ENCODE data around the gene ZNF586.
"Not testable (repeated sequence)": the region's sequence is repeated elsewhere in the genome, so short reads cannot be mapped to it uniquely, and the experiment has no call there.

ZNF586 gene

GRCh38 chr19:57769345-57770131 is at the start of gene ZNF586:
Gene ZNF586 (plus strand): TSS chr19:57769676. CDS start chr19:57769843, 167 bp downstream.
- DNase-seq: peak; percentile 77

GRCh38 chr19:57719901-57720519 is 49.5 kb upstream of the ZNF586 start:
- no peak for DNase-seq

- no peak for DNase-seq
Measured at GRCh38 chr19:57720878-57721277, 48.6 kb upstream of the ZNF586 start.

GRCh38 chr19:57738320-57738719 is 31.2 kb upstream of the ZNF586 start:
- peak; percentile 32 for DNase-seq

- DNase-seq: not testable (repeated sequence)
Measured at GRCh38 chr19:57738770-57739169, 30.7 kb upstream of the ZNF586 start.

- DNase-seq: peak; percentile 68
Measured at GRCh38 chr19:57746580-57747471, 22.6 kb upstream of the ZNF586 start, which contains the start of gene ZNF776. Gene ZNF776 (plus strand): TSS chr19:57746815. CDS start chr19:57747059, 244 bp downstream.

- DNase-seq: no peak
Measured at GRCh38 chr19:57747472-57747807, 22.0 kb upstream of the ZNF586 start.

- DNase-seq: no peak
Measured at GRCh38 chr19:57748029-57748428, 21.4 kb upstream of the ZNF586 start.

- no peak for DNase-seq
Measured at GRCh38 chr19:57754091-57754673, 15.3 kb upstream of the ZNF586 start.

GRCh38 chr19:57755031-57755430 is 14.4 kb upstream of the ZNF586 start:
- DNase-seq: no peak

- no peak for DNase-seq
Measured at GRCh38 chr19:57757941-57758340, 11.5 kb upstream of the ZNF586 start.

- no peak for DNase-seq
Measured at GRCh38 chr19:57759096-57759495, 10.4 kb upstream of the ZNF586 start.

GRCh38 chr19:57771417-57771816 is 1.9 kb downstream of the ZNF586 start:
- DNase-seq: no peak

- DNase-seq: no peak
Measured at GRCh38 chr19:57773488-57773887, 4.0 kb downstream of the ZNF586 start.

- no peak for DNase-seq
Measured at GRCh38 chr19:57776764-57777296, 7.4 kb downstream of the ZNF586 start.

- no peak for DNase-seq
Measured at GRCh38 chr19:57778336-57778735, 8.9 kb downstream of the ZNF586 start.

- no peak for DNase-seq
Measured at GRCh38 chr19:57779220-57779845, 9.9 kb downstream of the ZNF586 start.

GRCh38 chr19:57786286-57786685 is 16.8 kb downstream of the ZNF586 start:
- no peak for DNase-seq

GRCh38 chr19:57786906-57787305 is 17.4 kb downstream of the ZNF586 start:
- DNase-seq: no peak

GRCh38 chr19:57788114-57788692 is 18.7 kb downstream of the ZNF586 start:
- no peak for DNase-seq

- DNase-seq: no peak
Measured at GRCh38 chr19:57789288-57789687, 19.8 kb downstream of the ZNF586 start.

- DNase-seq: not testable (repeated sequence)
Measured at GRCh38 chr19:57796580-57796979, 27.1 kb downstream of the ZNF586 start.
